ENCODE data around the gene IGSF22. TPM values are rescaled to one million over a fixed set of nuclear protein-coding genes. Genes with fewer than 3 reads are reported as not detected.
"Not testable (repeated sequence)": the region's sequence is repeated elsewhere in the genome, so short reads cannot be mapped to it uniquely, and the experiment has no call there.

The IGSF22 gene
- total RNA-seq, 1 donor from 2014 or later = 0.07 TPM

GRCh38 chr11:18697576-18697975 lies 28.4 kb downstream of the IGSF22 start:
- Mint-ChIP-seq H3K27me3 (peaks cover 15% of the 10 kb centered on the region), H3K9me3 (no peaks in the 10 kb centered on the region), H3K36me3 (no peaks in the 10 kb centered on the region), H3K27ac (peak overlapping the region; percentile 38), H3K4me1 (ENCODE audit: unreplicated experiment) (peaks cover 9% of the 10 kb centered on the region), H3K4me3 (peak overlapping the region; percentile 80)
- no peak for DNase-seq (ENCODE audit: extremely low spot score, unreplicated experiment)
- TF ChIP-seq, protein P1, sequence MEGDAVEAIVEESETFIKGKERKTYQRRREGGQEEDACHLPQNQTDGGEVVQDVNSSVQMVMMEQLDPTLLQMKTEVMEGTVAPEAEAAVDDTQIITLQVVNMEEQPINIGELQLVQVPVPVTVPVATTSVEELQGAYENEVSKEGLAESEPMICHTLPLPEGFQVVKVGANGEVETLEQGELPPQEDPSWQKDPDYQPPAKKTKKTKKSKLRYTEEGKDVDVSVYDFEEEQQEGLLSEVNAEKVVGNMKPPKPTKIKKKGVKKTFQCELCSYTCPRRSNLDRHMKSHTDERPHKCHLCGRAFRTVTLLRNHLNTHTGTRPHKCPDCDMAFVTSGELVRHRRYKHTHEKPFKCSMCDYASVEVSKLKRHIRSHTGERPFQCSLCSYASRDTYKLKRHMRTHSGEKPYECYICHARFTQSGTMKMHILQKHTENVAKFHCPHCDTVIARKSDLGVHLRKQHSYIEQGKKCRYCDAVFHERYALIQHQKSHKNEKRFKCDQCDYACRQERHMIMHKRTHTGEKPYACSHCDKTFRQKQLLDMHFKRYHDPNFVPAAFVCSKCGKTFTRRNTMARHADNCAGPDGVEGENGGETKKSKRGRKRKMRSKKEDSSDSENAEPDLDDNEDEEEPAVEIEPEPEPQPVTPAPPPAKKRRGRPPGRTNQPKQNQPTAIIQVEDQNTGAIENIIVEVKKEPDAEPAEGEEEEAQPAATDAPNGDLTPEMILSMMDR (conservative IDR thresholded peaks at IDR 0.05) = no peak

DNA sequence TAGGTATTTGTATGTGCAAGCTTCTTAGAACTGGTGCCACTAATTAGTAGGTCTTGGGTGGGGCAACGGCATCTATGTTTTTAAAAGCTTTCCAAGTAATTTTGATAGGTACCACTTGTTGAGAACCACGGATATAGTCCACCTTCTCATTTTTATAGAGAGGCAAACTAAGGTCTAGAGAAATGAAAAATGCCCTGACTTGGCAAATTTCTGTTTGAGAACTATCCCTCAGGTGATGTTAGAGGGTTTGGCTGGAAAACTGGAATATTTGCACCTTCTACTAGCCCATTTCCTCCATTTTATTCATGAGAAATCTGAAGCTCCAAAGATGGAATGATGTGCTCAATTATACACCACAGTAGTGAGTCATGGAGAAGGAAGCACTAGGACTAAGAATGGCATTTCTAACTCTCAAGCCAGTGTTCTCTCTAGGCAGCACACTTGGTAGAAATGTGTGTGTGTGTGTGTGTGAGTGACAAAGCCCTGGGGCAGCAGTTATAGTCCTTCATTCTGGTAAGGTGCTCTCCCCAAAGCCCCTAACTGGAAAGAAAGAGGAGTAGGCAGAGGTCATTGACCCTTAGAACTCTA lies 29.3 kb downstream of the IGSF22 start:
- Mint-ChIP-seq H3K9me3 (no peaks in the 10 kb centered on the region), H3K36me3 (no peaks in the 10 kb centered on the region), H3K4me3 (no peak overlapping the region), H3K4me1 (ENCODE audit: unreplicated experiment) (peaks cover 9% of the 10 kb centered on the region), H3K27ac (no peak overlapping the region), H3K27me3 (peaks cover 15% of the 10 kb centered on the region)
- TF ChIP-seq, protein P1 (conservative IDR thresholded peaks at IDR 0.05) = no peak
- DNase-seq (ENCODE audit: extremely low spot score, unreplicated experiment) = no peak

- H3K36me3 Mint-ChIP-seq = no peaks in the 10 kb centered on the region
- TF ChIP-seq, protein P1 (conservative IDR thresholded peaks at IDR 0.05) = no peak
Measured at GRCh38 chr11:18692941-18693760, 32.8 kb downstream of the IGSF22 start.

GRCh38 chr11:18691467-18692140 lies 34.4 kb downstream of the IGSF22 start:
- H3K9me3 Mint-ChIP-seq; H3K27ac Mint-ChIP-seq; H3K4me3 Mint-ChIP-seq; H3K4me1 Mint-ChIP-seq (ENCODE audit: unreplicated experiment); H3K36me3 Mint-ChIP-seq; DNase-seq (ENCODE audit: extremely low spot score, unreplicated experiment); H3K27me3 Mint-ChIP-seq: not testable (repeated sequence)

More at GRCh38 chr11:18692941-18693760, 32.8 kb downstream of the IGSF22 start:
- peaks cover 9% of the 10 kb centered on the region for H3K27me3 Mint-ChIP-seq
- H3K4me1 Mint-ChIP-seq (ENCODE audit: unreplicated experiment) = peaks cover 2% of the 10 kb centered on the region
- no peak for DNase-seq (ENCODE audit: extremely low spot score, unreplicated experiment)
- no peak overlapping the region for H3K27ac Mint-ChIP-seq
- H3K9me3 Mint-ChIP-seq = no peaks in the 10 kb centered on the region
- H3K4me3 Mint-ChIP-seq = no peak overlapping the region

GRCh38 chr11:18684267-18684666 lies 41.7 kb downstream of the IGSF22 start:
- TF ChIP-seq, protein P1 (conservative IDR thresholded peaks at IDR 0.05) = no peak
- DNase-seq (ENCODE audit: extremely low spot score, unreplicated experiment) = no peak
- Mint-ChIP-seq H3K27ac (no peak overlapping the region), H3K4me1 (ENCODE audit: unreplicated experiment) (no peaks in the 10 kb centered on the region), H3K9me3 (no peaks in the 10 kb centered on the region), H3K36me3 (no peaks in the 10 kb centered on the region), H3K27me3 (no peaks in the 10 kb centered on the region), H3K4me3 (no peak overlapping the region)

- no peaks in the 10 kb centered on the region for H3K27me3 Mint-ChIP-seq
- TF ChIP-seq, protein P1 (conservative IDR thresholded peaks at IDR 0.05) = no peak
- no peaks in the 10 kb centered on the region for H3K4me1 Mint-ChIP-seq (ENCODE audit: unreplicated experiment)
- no peak overlapping the region for H3K27ac Mint-ChIP-seq
- no peak overlapping the region for H3K4me3 Mint-ChIP-seq
- DNase-seq (ENCODE audit: extremely low spot score, unreplicated experiment) = no peak
- H3K36me3 Mint-ChIP-seq = no peaks in the 10 kb centered on the region
- H3K9me3 Mint-ChIP-seq = no peaks in the 10 kb centered on the region
Measured at GRCh38 chr11:18682466-18682865, 43.5 kb downstream of the IGSF22 start.

GRCh38 chr11:18681949-18682348 lies 44.0 kb downstream of the IGSF22 start:
- not testable (repeated sequence) for H3K27me3 Mint-ChIP-seq; H3K4me1 Mint-ChIP-seq (ENCODE audit: unreplicated experiment); H3K9me3 Mint-ChIP-seq; H3K4me3 Mint-ChIP-seq; H3K36me3 Mint-ChIP-seq; H3K27ac Mint-ChIP-seq; DNase-seq (ENCODE audit: extremely low spot score, unreplicated experiment)

Data from type B pancreatic cell (in vitro differentiated cells).